Measurements from ENCODE around the gene CEP57L1.

GRCh38 chr6:109048176-109048575 lies 47.1 kb upstream of the CEP57L1 start:
- TF ChIP-seq CTCF (IDR thresholded peaks at IDR 0.05) (no peak), POLR2A (IDR thresholded peaks at IDR 0.05) (no peak)
